Measurements from ENCODE around the gene ATAD3B. TPM values are rescaled to one million over a fixed set of nuclear protein-coding genes. Genes with fewer than 3 reads are reported as not detected.

The ATAD3B gene
- polyA plus RNA-seq, 1 donor (not counting 4 experiments of a cell fraction or from before 2014, with no cell fraction given), result 20.6 TPM

DNA sequence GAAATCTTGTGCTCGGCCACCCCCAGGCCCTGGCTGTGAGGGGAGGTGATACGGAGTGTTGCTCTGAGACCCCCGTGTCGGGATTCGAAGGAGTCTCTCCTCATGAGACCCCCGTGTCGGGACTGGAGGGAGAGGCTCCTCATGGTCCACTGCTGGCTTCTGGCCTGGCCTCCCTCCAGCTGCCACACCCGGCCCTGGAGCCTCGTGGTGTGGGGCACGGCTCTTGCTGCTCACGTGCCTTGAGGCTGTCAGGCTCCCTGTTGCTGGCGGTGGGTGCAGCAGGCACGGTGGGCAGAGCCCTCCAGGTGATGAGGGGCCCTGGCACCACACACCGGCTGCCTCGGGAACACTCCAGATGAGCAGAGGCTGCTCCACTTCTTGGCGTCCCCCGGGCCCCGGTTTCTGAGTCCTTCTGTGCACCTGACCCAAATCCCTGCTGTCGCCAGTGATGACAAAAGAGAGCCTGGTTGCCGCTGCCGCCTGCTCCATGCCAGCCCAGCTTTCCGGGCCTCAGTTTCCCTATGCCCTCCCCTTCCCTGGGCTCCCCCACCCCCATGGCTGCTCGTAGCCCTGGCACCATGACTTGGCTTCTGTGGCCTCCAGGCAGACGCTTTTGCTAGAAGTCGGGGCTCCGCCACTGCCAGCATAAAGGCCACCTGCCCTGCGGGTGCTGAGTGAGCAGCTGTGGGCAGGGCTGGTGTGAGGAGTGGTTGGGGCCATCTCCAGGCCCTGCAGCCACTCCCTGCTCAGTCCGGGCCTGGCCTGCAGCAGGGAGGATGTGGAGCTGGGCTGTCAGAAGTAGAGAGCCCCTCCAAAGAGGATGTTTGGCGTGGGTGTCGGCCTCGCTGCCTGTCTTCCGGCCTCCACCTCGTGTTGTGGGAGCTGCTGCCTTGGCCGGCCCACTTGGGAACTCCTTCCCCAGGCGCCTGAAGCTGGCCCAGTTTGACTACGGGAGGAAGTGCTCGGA is 57.0 kb downstream of the ATAD3B start:
- H3K4me2 ChIP-seq (ENCODE audit: control insufficient read depth, extremely low read depth, insufficient read depth, low read depth, low read length), result no peak overlapping the region
- H3K4me3 ChIP-seq (ENCODE audit: control insufficient read depth in 2 of 3, extremely low read depth in 1 of 3, insufficient read depth in 2 of 3, low read depth in 1 of 3, low read length in 3 of 3), result no peak overlapping the region
- H3K9me1 ChIP-seq (ENCODE audit: control insufficient read depth, extremely low read depth, insufficient read depth, low read length), result no peaks in the 10 kb centered on the region
- H3K4me1 ChIP-seq (ENCODE audit: control insufficient read depth, extremely low read depth, insufficient read depth, low read length), result no peaks in the 10 kb centered on the region
- DNase-seq (ENCODE audit: low read depth, low spot score) (no peak), FAIRE-seq (no peak)
- no peaks in the 10 kb centered on the region for H4K20me1 ChIP-seq (ENCODE audit: control insufficient read depth, extremely low read depth, insufficient read depth, low read length)
- TF ChIP-seq, protein P1, sequence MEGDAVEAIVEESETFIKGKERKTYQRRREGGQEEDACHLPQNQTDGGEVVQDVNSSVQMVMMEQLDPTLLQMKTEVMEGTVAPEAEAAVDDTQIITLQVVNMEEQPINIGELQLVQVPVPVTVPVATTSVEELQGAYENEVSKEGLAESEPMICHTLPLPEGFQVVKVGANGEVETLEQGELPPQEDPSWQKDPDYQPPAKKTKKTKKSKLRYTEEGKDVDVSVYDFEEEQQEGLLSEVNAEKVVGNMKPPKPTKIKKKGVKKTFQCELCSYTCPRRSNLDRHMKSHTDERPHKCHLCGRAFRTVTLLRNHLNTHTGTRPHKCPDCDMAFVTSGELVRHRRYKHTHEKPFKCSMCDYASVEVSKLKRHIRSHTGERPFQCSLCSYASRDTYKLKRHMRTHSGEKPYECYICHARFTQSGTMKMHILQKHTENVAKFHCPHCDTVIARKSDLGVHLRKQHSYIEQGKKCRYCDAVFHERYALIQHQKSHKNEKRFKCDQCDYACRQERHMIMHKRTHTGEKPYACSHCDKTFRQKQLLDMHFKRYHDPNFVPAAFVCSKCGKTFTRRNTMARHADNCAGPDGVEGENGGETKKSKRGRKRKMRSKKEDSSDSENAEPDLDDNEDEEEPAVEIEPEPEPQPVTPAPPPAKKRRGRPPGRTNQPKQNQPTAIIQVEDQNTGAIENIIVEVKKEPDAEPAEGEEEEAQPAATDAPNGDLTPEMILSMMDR (optimal IDR thresholded peaks at IDR 0.05 in 1 of 3, IDR thresholded peaks at IDR 0.05 in 1 of 3, conservative IDR thresholded peaks at IDR 0.05 in 1 of 3; ENCODE audit: extremely low read depth in 1 of 3, insufficient read depth in 2 of 3, low read length in 3 of 3), result no peak
- TF ChIP-seq EZH2 (IDR thresholded peaks at IDR 0.05; ENCODE audit: low read length), result no peak
- H3K9ac ChIP-seq (ENCODE audit: control insufficient read depth, extremely low read depth, insufficient read depth, low read length), result no peak overlapping the region
- H3K36me3 ChIP-seq (ENCODE audit: control insufficient read depth in 2 of 2, extremely low read depth in 1 of 2, insufficient read depth in 2 of 2, low read length in 2 of 2), result peaks cover 11 to 13% of the 10 kb centered on the region in 2 experiments
- H3K27ac ChIP-seq (ENCODE audit: control insufficient read depth, insufficient read depth, low read length), result no peak overlapping the region
- no peaks in the 10 kb centered on the region for H3K9me3 ChIP-seq (ENCODE audit: control insufficient read depth, low read depth, low read length)
- H2AFZ ChIP-seq (ENCODE audit: control insufficient read depth, low read length), result no peak overlapping the region
- dilution Hi-C loops (cut with MboI; ENCODE audit: extremely low pct_ligation_motif_present, low sequenced_read_pairs), result no loop called here
- H3K27me3 ChIP-seq (ENCODE audit: control insufficient read depth, extremely low read depth, insufficient read depth, low read length), result no peaks in the 10 kb centered on the region
- no peaks in the 10 kb centered on the region for H3K79me2 ChIP-seq (ENCODE audit: control insufficient read depth, insufficient read depth, low read length)

DNA sequence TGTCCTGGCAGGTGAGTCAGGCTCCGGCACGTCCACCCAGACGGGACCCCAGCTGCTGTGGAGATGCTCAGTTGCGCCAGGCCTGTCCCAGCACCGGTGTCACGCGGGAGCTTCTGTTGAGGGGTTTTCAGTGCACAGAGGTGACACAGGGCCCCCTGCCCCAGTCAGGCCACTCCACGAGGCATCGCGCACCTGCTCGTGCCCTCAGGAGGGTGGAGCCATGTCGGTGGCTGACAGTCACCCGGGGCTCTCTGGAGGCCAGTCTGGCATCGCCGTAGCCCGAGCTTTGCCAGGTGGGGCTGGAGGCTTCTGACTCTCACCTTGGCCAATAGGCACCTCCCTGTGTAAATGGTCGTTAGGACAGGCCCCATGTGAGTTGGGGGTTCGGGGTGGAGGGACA is 57.8 kb downstream of the ATAD3B start:
- Histone ChIP-seq H3K9me3 (ENCODE audit: control insufficient read depth, low read depth, low read length) (no peaks in the 10 kb centered on the region), H3K4me2 (ENCODE audit: control insufficient read depth, extremely low read depth, insufficient read depth, low read depth, low read length) (no peak overlapping the region), H3K4me1 (ENCODE audit: control insufficient read depth, extremely low read depth, insufficient read depth, low read length) (no peaks in the 10 kb centered on the region), H2AFZ (ENCODE audit: control insufficient read depth, low read length) (no peak overlapping the region), H3K36me3 (ENCODE audit: control insufficient read depth in 2 of 2, extremely low read depth in 1 of 2, insufficient read depth in 2 of 2, low read length in 2 of 2) (peaks cover 10 to 13% of the 10 kb centered on the region in 2 experiments), H3K9ac (ENCODE audit: control insufficient read depth, extremely low read depth, insufficient read depth, low read length) (no peak overlapping the region), H3K27ac (ENCODE audit: control insufficient read depth, insufficient read depth, low read length) (no peak overlapping the region), H3K9me1 (ENCODE audit: control insufficient read depth, extremely low read depth, insufficient read depth, low read length) (no peaks in the 10 kb centered on the region), H3K4me3 (ENCODE audit: control insufficient read depth in 2 of 3, extremely low read depth in 1 of 3, insufficient read depth in 2 of 3, low read depth in 1 of 3, low read length in 3 of 3) (no peak overlapping the region), H3K79me2 (ENCODE audit: control insufficient read depth, insufficient read depth, low read length) (no peaks in the 10 kb centered on the region), H4K20me1 (ENCODE audit: control insufficient read depth, extremely low read depth, insufficient read depth, low read length) (no peaks in the 10 kb centered on the region), H3K27me3 (ENCODE audit: control insufficient read depth, extremely low read depth, insufficient read depth, low read length) (no peaks in the 10 kb centered on the region)
- DNase-seq (ENCODE audit: low read depth, low spot score), result no peak
- dilution Hi-C loops (cut with MboI; ENCODE audit: extremely low pct_ligation_motif_present, low sequenced_read_pairs), result no loop called here
- no peak for TF ChIP-seq EZH2 (IDR thresholded peaks at IDR 0.05; ENCODE audit: low read length)
- TF ChIP-seq, protein P1 (optimal IDR thresholded peaks at IDR 0.05 in 1 of 3, IDR thresholded peaks at IDR 0.05 in 1 of 3, conservative IDR thresholded peaks at IDR 0.05 in 1 of 3; ENCODE audit: extremely low read depth in 1 of 3, insufficient read depth in 2 of 3, low read length in 3 of 3), result no peak
- no peak for FAIRE-seq
